Measurements from ENCODE around the gene IRF5. TPM values are rescaled to one million over a fixed set of nuclear protein-coding genes. Genes with fewer than 3 reads are reported as not detected.

The IRF5 gene
- total RNA-seq, 1 experiment from 2014 or later, result 0.66 TPM

DNA sequence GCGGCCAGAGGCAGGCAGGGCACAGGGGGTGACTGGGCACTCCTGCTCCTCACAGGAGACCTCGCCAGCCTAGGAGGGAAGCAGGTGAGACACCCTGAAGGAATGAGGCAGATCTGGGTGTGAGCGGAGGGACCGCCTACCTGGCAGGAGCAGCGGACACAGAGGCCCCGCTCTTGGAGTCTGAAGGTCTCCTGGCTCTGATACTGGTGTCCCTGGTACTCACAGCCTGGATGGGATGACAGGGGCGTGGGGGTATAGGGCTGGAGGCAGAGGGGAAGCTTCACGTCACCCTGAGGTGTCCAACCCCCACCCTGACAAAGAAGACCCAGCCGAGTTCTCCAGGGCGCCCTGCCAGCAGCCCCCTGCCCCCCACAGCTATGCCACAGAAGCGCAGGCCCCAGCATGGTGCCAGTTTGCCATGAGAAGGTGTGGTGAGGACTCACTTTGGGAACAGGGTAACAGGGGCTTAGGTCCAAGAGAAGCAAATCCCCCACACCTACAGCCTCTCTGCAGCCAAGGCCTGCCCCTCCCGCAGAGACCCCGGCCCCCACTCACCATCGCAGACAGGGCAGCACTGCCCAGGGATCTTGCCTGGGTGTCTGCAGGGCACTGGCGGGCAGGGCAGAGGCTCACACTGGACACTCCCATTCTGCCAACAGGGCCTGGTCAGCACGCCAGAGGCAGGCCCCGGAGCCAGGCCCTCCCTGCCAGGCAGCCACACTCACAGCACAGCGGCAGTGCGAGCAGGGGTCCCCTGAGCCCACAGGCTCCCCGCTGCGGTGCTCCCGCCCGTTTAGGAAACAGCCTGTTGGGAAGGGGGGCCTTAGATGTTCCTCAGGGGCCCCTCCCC lies 44.3 kb upstream of the IRF5 start (continued):
- TF ChIP-seq, protein P1, sequence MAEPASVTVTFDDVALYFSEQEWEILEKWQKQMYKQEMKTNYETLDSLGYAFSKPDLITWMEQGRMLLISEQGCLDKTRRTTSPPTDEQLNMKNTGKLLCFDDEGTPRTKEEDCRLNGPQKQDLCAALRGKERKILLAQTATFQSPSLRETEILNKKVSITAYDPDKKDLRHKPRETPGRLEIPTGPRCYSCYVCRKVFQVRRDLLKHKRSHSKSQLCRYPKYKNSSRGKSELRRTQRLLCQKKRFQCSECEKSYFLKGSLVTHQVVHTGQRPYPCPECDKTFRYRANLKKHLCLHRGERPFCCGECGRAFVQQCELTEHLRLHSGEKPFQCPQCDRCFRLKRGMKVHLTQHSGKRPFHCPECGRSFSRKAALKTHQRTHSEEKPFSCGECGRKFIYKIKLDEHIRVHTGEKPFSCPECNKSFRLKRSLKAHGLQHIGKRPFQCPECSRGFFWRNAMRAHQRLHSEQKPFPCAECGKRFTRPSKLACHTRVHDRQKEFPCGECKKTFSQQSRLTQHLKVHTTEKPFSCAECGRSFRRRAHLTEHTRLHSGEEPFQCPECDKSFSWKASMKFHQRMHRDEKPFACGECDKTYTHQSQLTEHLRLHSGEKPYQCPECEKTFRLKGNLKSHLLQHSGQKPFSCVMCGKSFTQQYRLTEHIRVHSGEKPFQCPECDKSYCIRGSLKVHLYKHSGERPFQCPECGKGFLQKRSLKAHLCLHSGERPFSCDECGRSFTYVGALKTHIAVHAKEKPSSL (CRISPR knock-in tag; conservative IDR thresholded peaks at IDR 0.05), result no peak
- TF ChIP-seq OVOL2 (CRISPR knock-in tag; IDR thresholded peaks at IDR 0.05; ENCODE audit: borderline replicate concordance) (no peak), TCF7 (CRISPR knock-in tag; IDR thresholded peaks at IDR 0.05; ENCODE audit: low read depth) (no peak)
- TF ChIP-seq, protein P2, sequence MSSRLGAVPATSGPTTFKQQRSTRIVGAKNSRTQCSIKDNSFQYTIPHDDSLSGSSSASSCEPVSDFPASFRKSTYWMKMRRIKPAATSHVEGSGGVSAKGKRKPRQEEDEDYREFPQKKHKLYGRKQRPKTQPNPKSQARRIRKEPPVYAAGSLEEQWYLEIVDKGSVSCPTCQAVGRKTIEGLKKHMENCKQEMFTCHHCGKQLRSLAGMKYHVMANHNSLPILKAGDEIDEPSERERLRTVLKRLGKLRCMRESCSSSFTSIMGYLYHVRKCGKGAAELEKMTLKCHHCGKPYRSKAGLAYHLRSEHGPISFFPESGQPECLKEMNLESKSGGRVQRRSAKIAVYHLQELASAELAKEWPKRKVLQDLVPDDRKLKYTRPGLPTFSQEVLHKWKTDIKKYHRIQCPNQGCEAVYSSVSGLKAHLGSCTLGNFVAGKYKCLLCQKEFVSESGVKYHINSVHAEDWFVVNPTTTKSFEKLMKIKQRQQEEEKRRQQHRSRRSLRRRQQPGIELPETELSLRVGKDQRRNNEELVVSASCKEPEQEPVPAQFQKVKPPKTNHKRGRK (CRISPR knock-in tag; IDR thresholded peaks at IDR 0.05; ENCODE audit: borderline replicate concordance), result no peak
- TF ChIP-seq, protein P3, sequence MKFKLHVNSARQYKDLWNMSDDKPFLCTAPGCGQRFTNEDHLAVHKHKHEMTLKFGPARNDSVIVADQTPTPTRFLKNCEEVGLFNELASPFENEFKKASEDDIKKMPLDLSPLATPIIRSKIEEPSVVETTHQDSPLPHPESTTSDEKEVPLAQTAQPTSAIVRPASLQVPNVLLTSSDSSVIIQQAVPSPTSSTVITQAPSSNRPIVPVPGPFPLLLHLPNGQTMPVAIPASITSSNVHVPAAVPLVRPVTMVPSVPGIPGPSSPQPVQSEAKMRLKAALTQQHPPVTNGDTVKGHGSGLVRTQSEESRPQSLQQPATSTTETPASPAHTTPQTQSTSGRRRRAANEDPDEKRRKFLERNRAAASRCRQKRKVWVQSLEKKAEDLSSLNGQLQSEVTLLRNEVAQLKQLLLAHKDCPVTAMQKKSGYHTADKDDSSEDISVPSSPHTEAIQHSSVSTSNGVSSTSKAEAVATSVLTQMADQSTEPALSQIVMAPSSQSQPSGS (CRISPR knock-in tag; IDR thresholded peaks at IDR 0.05; ENCODE audit: borderline replicate concordance, low read depth), result no peak
- TF ChIP-seq, protein P4, sequence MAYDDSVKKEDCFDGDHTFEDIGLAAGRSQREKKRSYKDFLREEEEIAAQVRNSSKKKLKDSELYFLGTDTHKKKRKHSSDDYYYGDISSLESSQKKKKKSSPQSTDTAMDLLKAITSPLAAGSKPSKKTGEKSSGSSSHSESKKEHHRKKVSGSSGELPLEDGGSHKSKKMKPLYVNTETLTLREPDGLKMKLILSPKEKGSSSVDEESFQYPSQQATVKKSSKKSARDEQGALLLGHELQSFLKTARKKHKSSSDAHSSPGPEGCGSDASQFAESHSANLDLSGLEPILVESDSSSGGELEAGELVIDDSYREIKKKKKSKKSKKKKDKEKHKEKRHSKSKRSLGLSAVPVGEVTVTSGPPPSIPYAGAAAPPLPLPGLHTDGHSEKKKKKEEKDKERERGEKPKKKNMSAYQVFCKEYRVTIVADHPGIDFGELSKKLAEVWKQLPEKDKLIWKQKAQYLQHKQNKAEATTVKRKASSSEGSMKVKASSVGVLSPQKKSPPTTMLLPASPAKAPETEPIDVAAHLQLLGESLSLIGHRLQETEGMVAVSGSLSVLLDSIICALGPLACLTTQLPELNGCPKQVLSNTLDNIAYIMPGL (CRISPR knock-in tag; IDR thresholded peaks at IDR 0.05), result no peak

DNA sequence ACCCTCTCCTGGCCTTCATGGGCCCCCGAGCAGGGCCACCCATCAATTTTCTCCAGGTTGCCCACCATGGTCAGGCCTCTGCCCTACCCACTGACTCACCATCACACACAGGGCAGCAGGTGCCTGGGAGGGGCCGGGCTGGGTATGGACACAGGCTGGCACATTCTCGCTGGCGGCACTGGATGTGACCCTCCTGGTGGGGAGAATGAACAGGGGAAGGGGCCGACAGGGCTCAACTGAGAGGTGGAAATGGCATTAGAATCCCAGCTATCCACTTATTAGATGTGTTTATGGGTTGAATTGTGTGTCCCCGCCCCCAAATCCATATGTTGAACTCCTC lies 43.7 kb upstream of the IRF5 start:
- ChIA-PET POLR2A (interaction anchor here (0.6 kb wide), 1 partner anchor 167 kb away, joined by 4 read pairs; no protein-coding TSS in a partner anchor), CTCF (no interaction called here)
- no peak for DNase-seq (ENCODE audit: low spot score)
- ATAC-seq, result no peak
- H3K36me3 Mint-ChIP-seq, result peaks cover 4% of the 10 kb centered on the region
- peaks cover 13% of the 10 kb centered on the region for H3K9me3 Mint-ChIP-seq
- H3K27ac Mint-ChIP-seq, result no peak overlapping the region
- H3K4me3 Mint-ChIP-seq, result no peak overlapping the region
- peaks cover 3% of the 10 kb centered on the region; the same call in 1 of the 2 replicates for H3K4me1 Mint-ChIP-seq
- H3K27me3 Mint-ChIP-seq (ENCODE audit: low read depth), result peaks cover 12% of the 10 kb centered on the region
- TF ChIP-seq, protein P5, sequence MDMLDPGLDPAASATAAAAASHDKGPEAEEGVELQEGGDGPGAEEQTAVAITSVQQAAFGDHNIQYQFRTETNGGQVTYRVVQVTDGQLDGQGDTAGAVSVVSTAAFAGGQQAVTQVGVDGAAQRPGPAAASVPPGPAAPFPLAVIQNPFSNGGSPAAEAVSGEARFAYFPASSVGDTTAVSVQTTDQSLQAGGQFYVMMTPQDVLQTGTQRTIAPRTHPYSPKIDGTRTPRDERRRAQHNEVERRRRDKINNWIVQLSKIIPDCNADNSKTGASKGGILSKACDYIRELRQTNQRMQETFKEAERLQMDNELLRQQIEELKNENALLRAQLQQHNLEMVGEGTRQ (CRISPR knock-in tag; IDR thresholded peaks at IDR 0.05), result no peak
- TF ChIP-seq, protein P6, sequence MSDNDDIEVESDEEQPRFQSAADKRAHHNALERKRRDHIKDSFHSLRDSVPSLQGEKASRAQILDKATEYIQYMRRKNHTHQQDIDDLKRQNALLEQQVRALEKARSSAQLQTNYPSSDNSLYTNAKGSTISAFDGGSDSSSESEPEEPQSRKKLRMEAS (CRISPR knock-in tag; IDR thresholded peaks at IDR 0.05), result no peak
- TF ChIP-seq SP1 (CRISPR knock-in tag; conservative IDR thresholded peaks at IDR 0.05) (no peak), ZNF138 (CRISPR knock-in tag; conservative IDR thresholded peaks at IDR 0.05) (no peak), EMX1 (CRISPR knock-in tag; IDR thresholded peaks at IDR 0.05) (no peak), NFYB (CRISPR knock-in tag; conservative IDR thresholded peaks at IDR 0.05; ENCODE audit: low read depth) (no peak), ZNF671 (CRISPR knock-in tag; IDR thresholded peaks at IDR 0.05) (no peak), IRF2 (CRISPR knock-in tag; IDR thresholded peaks at IDR 0.05; ENCODE audit: borderline replicate concordance, low read depth) (no peak)
- TF ChIP-seq, protein P2 (CRISPR knock-in tag; IDR thresholded peaks at IDR 0.05; ENCODE audit: borderline replicate concordance), result no peak
- TF ChIP-seq, protein P7, sequence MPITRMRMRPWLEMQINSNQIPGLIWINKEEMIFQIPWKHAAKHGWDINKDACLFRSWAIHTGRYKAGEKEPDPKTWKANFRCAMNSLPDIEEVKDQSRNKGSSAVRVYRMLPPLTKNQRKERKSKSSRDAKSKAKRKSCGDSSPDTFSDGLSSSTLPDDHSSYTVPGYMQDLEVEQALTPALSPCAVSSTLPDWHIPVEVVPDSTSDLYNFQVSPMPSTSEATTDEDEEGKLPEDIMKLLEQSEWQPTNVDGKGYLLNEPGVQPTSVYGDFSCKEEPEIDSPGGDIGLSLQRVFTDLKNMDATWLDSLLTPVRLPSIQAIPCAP (CRISPR knock-in tag; IDR thresholded peaks at IDR 0.05), result no peak
- TF ChIP-seq, protein P8, sequence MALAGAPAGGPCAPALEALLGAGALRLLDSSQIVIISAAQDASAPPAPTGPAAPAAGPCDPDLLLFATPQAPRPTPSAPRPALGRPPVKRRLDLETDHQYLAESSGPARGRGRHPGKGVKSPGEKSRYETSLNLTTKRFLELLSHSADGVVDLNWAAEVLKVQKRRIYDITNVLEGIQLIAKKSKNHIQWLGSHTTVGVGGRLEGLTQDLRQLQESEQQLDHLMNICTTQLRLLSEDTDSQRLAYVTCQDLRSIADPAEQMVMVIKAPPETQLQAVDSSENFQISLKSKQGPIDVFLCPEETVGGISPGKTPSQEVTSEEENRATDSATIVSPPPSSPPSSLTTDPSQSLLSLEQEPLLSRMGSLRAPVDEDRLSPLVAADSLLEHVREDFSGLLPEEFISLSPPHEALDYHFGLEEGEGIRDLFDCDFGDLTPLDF (CRISPR knock-in tag; IDR thresholded peaks at IDR 0.05), result no peak
- TF ChIP-seq, protein P9, sequence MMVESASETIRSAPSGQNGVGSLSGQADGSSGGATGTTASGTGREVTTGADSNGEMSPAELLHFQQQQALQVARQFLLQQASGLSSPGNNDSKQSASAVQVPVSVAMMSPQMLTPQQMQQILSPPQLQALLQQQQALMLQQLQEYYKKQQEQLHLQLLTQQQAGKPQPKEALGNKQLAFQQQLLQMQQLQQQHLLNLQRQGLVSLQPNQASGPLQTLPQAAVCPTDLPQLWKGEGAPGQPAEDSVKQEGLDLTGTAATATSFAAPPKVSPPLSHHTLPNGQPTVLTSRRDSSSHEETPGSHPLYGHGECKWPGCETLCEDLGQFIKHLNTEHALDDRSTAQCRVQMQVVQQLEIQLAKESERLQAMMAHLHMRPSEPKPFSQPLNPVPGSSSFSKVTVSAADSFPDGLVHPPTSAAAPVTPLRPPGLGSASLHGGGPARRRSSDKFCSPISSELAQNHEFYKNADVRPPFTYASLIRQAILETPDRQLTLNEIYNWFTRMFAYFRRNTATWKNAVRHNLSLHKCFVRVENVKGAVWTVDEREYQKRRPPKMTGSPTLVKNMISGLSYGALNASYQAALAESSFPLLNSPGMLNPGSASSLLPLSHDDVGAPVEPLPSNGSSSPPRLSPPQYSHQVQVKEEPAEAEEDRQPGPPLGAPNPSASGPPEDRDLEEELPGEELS (CRISPR knock-in tag; IDR thresholded peaks at IDR 0.05), result no peak
